ENCODE data around the gene PTPN13.

PTPN13 gene

GRCh38 chr4:86821151-86821550, 227.0 kb downstream of the PTPN13 start:
- TF ChIP-seq TAF1 (IDR thresholded peaks at IDR 0.05; ENCODE audit: borderline replicate concordance, insufficient read depth, low read length), result no peak
- no peak for TF ChIP-seq POLR2AphosphoS5 (IDR thresholded peaks at IDR 0.05; ENCODE audit: low read depth, low read length)
- TF ChIP-seq FOXP2 (optimal IDR thresholded peaks at IDR 0.05; ENCODE audit: borderline replicate concordance, extremely low read depth, extremely low read length, insufficient read depth), result no peak

- TF ChIP-seq SIN3A (IDR thresholded peaks at IDR 0.05; ENCODE audit: borderline replicate concordance, insufficient read depth, low read length), result no peak
- no peak for TF ChIP-seq FOXP2 (optimal IDR thresholded peaks at IDR 0.05; ENCODE audit: borderline replicate concordance, extremely low read depth, extremely low read length, insufficient read depth)
- no peak for TF ChIP-seq REST (IDR thresholded peaks at IDR 0.05; ENCODE audit: insufficient read depth in 1 of 2, low read depth in 2 of 2, low read length in 2 of 2)
- no peak for TF ChIP-seq TAF1 (IDR thresholded peaks at IDR 0.05; ENCODE audit: borderline replicate concordance, insufficient read depth, low read length)
- TF ChIP-seq POLR2AphosphoS5 (IDR thresholded peaks at IDR 0.05; ENCODE audit: low read depth, low read length), result no peak
Measured at GRCh38 chr4:86822136-86822535, 228.0 kb downstream of the PTPN13 start.

- TF ChIP-seq FOXP2 (optimal IDR thresholded peaks at IDR 0.05; ENCODE audit: borderline replicate concordance, extremely low read depth, extremely low read length, insufficient read depth) (no peak), REST (IDR thresholded peaks at IDR 0.05; ENCODE audit: insufficient read depth in 1 of 2, low read depth in 2 of 2, low read length in 2 of 2) (no peak), TAF1 (IDR thresholded peaks at IDR 0.05; ENCODE audit: borderline replicate concordance, insufficient read depth, low read length) (no peak), POLR2AphosphoS5 (IDR thresholded peaks at IDR 0.05; ENCODE audit: low read depth, low read length) (no peak), SIN3A (IDR thresholded peaks at IDR 0.05; ENCODE audit: borderline replicate concordance, insufficient read depth, low read length) (no peak)
Measured at GRCh38 chr4:86825511-86825910, 231.4 kb downstream of the PTPN13 start.

- TF ChIP-seq POLR2AphosphoS5 (IDR thresholded peaks at IDR 0.05; ENCODE audit: low read depth, low read length), result no peak
- no peak for TF ChIP-seq REST (IDR thresholded peaks at IDR 0.05; ENCODE audit: insufficient read depth in 1 of 2, low read depth in 2 of 2, low read length in 2 of 2)
- TF ChIP-seq SIN3A (IDR thresholded peaks at IDR 0.05; ENCODE audit: borderline replicate concordance, insufficient read depth, low read length), result no peak
- no peak for TF ChIP-seq FOXP2 (optimal IDR thresholded peaks at IDR 0.05; ENCODE audit: borderline replicate concordance, extremely low read depth, extremely low read length, insufficient read depth)
- no peak for TF ChIP-seq TAF1 (IDR thresholded peaks at IDR 0.05; ENCODE audit: borderline replicate concordance, insufficient read depth, low read length)
Measured at GRCh38 chr4:86831262-86832130, 237.4 kb downstream of the PTPN13 start.

- TF ChIP-seq SIN3A (IDR thresholded peaks at IDR 0.05; ENCODE audit: borderline replicate concordance, insufficient read depth, low read length), result no peak
- no peak for TF ChIP-seq REST (IDR thresholded peaks at IDR 0.05; ENCODE audit: insufficient read depth in 1 of 2, low read depth in 2 of 2, low read length in 2 of 2)
- no peak for TF ChIP-seq TAF1 (IDR thresholded peaks at IDR 0.05; ENCODE audit: borderline replicate concordance, insufficient read depth, low read length)
- no peak for TF ChIP-seq FOXP2 (optimal IDR thresholded peaks at IDR 0.05; ENCODE audit: borderline replicate concordance, extremely low read depth, extremely low read length, insufficient read depth)
- no peak for TF ChIP-seq POLR2AphosphoS5 (IDR thresholded peaks at IDR 0.05; ENCODE audit: low read depth, low read length)
Measured at GRCh38 chr4:86833615-86834014, 239.5 kb downstream of the PTPN13 start.
